Kidney (tissue), 14 donors: ENCODE measurements around the gene CIB2. TPM values are rescaled to one million over a fixed set of nuclear protein-coding genes. Genes with fewer than 3 reads are reported as not detected.
A peak's percentile ranks its signal among the peaks of the same experiment; 100 is the strongest.

Source experiments
- DNase-seq, 5 donors: peaks; one replicate each; pipeline ENCODE4 v3.0.0-alpha.2; 2013 to 2020
- FAIRE-seq: peaks from 2 replicates; lab custom pipeline; 2012; peaks lifted over from hg19 to GRCh38; lab: Jason Lieb, UNC
- H3K27ac ChIP-seq, 2 donors: one replicate each; pipeline ENCODE4 v1.7.0; 2013; ENCODE audit warnings: low read depth in 2 of 2, low read length in 2 of 2, inconsistent platforms in 1 of 2
- H3K27me3 ChIP-seq: one replicate; pipeline ENCODE4 v1.7.1; 2013; ENCODE audit warnings: low read length, inconsistent platforms; ENCODE audit not compliant: control insufficient read depth, insufficient read depth
- H3K36me3 ChIP-seq, 3 donors: one replicate each; pipeline versions ENCODE4 v1.7.0 to v1.7.1; 2013; ENCODE audit warnings: low read length in 3 of 3, control low read depth in 1 of 3, inconsistent platforms in 1 of 3; ENCODE audit not compliant: insufficient read depth in 3 of 3, control insufficient read depth in 2 of 3
- H3K4me1 ChIP-seq, 3 donors: one replicate each; pipeline versions ENCODE4 v1.7.0 to v1.7.1; 2013; ENCODE audit warnings: low read length in 3 of 3, inconsistent platforms in 1 of 3, low read depth in 1 of 3; ENCODE audit not compliant: control insufficient read depth in 2 of 3, insufficient read depth in 2 of 3
- H3K4me3 ChIP-seq, 3 donors: one replicate each; pipeline versions ENCODE4 v1.7.0 to v1.8.1; 2013; ENCODE audit warnings: low read length in 3 of 3, control low read depth in 1 of 3, inconsistent platforms in 1 of 3
- H3K9ac ChIP-seq, 3 donors: one replicate each; pipeline versions ENCODE4 v1.7.0 to v1.7.1; 2013; ENCODE audit warnings: low read length in 3 of 3, control low read depth in 1 of 3, inconsistent platforms in 1 of 3
- H3K9me3 ChIP-seq, 3 donors: one replicate each; pipeline versions ENCODE4 v1.7.0 to v1.7.1; 2013; ENCODE audit warnings: low read length in 3 of 3, control low read depth in 1 of 3, inconsistent platforms in 1 of 3; ENCODE audit not compliant: control insufficient read depth in 2 of 3, insufficient read depth in 1 of 3
- intact Hi-C: fragments of 100-400 bp; cut with DNase I; formaldehyde crosslinking; loops from one replicate; pipeline ENCODE4 v1.11.1; 2022
- polyA plus RNA-seq: library from polyadenylated mRNA; stranded (reverse); fragments of 350-450 nt; fragmentation: Illumina TruSeq; extraction: RNeasy Lipid Tissue Mini Kit (QIAGEN cat#74804); gene quantifications from one replicate; pipeline ENCODE4 v1.2.3, GENCODE V29; 2014; ENCODE audit warnings: low read depth, low replicate concordance; ENCODE audit not compliant: insufficient read depth
- total RNA-seq: library from RNA; stranded (reverse); fragmentation: NEBNext Ultra II Directional; extraction: Animal tissue kit (Norgen Biotek cat#: 25700); gene quantifications from one replicate; pipeline ENCODE4 v1.2.1, GENCODE V29; 2021
- TF ChIP-seq, protein P1 (sequence below): IDR thresholded peaks from 3 replicates; pipeline ENCODE4 v1.5.1; 2012; ENCODE audit warnings: mild to moderate bottlenecking, moderate library complexity, borderline replicate concordance; ENCODE audit not compliant: insufficient read depth; ENCODE audit errors: extremely low read depth
- donor health status: control.
- donor health status: control.
- donor health status: control.
- donor health status: control.
- donor health status: control.
- donor health status: DM: yes; HTN: yes; CAD: no.
- donor health status: Normal renal cell carcinoma (clear cell type).

Gene CIB2
- total and polyA plus RNA-seq, 2 donors from 2014 or later: 13.7 to 29.9 TPM

DNA sequence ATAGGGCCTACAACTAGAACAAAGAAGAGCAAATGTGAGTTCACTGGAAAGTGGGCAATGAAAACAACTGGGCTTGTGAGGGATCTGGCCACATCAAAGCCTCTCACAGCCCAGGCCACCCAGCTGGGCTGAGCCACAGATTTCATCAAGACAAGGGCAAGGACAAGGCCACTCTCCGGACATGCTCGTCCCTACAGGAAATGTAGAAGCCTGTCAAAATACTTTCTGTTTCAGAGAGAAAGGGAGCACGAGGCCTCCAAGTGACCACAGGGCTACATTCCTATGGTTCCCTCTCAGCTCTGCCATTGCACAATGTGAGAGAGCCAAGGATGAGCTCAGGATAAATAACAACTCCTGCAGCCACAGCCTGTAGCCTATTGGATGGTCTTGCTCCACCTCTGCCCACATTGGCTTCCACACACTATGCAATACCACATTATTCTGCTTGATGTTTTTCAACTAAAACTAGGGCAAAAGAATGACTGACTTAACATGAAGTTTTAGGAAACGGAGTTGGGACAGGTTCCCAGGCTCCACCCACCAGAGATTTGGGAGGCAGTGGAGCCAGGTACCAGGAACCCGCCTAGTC lies 65.9 kb downstream of the CIB2 start:
- Histone ChIP-seq H3K4me1 (peaks cover 20 to 47% (median 46%) of the 10 kb centered on the region in 3 donors), H3K9me3 (no peaks in the 10 kb centered on the region), H3K9ac (no peak overlapping the region), H3K27ac (peak overlapping the region in 1 of 2 donors; percentile 83), H3K36me3 (no peaks in the 10 kb centered on the region), H3K27me3 (no peaks in the 10 kb centered on the region), H3K4me3 (no peak overlapping the region)
- intact Hi-C loops: no loop called here
- FAIRE-seq: no peak
- TF ChIP-seq, protein P1, sequence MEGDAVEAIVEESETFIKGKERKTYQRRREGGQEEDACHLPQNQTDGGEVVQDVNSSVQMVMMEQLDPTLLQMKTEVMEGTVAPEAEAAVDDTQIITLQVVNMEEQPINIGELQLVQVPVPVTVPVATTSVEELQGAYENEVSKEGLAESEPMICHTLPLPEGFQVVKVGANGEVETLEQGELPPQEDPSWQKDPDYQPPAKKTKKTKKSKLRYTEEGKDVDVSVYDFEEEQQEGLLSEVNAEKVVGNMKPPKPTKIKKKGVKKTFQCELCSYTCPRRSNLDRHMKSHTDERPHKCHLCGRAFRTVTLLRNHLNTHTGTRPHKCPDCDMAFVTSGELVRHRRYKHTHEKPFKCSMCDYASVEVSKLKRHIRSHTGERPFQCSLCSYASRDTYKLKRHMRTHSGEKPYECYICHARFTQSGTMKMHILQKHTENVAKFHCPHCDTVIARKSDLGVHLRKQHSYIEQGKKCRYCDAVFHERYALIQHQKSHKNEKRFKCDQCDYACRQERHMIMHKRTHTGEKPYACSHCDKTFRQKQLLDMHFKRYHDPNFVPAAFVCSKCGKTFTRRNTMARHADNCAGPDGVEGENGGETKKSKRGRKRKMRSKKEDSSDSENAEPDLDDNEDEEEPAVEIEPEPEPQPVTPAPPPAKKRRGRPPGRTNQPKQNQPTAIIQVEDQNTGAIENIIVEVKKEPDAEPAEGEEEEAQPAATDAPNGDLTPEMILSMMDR: no peak
- DNase-seq: peak in 1 of 5 donors; percentile 91

DNA sequence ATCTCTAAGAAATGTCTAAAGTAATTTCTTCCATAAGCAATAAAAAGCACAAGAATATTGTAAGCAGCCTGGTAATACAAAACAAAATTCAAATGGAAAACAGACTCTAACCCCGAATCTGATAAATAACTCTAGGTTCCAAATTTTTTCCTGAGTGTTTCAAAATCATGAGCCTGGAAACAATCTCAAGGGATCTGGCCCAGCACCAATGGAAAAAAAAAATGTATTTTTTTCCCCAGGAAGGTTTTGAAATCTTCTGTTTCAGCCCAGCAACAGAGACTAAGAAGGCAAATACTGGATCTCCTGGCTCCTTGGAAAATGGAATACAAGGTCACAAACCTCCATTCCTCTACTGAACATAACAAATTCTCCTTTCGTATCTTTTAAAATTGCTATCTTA lies 66.7 kb downstream of the CIB2 start:
- Histone ChIP-seq H3K27ac (peak overlapping the region; percentile 22 to 83), H3K4me1 (peaks cover 20 to 46% (median 40%) of the 10 kb centered on the region in 3 donors), H3K27me3 (no peaks in the 10 kb centered on the region), H3K9me3 (no peaks in the 10 kb centered on the region), H3K4me3 (no peak overlapping the region), H3K9ac (no peak overlapping the region), H3K36me3 (no peaks in the 10 kb centered on the region)
- DNase-seq (no peak), FAIRE-seq (no peak)
- intact Hi-C loops: no loop called here
- TF ChIP-seq, protein P1: no peak

DNA sequence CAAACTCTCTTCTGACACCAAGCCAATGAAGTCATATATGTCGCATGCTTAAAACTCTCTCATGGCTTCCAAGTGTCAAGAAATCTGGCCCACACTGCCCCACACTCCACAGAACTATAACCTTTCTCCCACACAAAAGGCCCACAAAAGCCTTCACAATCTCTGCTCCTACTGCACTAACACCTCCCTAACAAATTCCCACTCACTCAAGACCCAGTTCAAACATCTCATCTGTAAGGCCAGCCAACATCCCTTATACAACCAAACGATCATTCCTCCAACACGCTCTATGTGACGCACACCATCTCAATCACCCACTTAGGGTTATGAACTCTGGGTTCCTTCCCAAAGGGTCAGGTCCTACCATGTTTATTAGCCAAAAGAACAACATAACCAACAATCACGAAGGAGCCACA lies 67.3 kb downstream of the CIB2 start:
- Histone ChIP-seq H3K4me3 (no peak overlapping the region), H3K36me3 (no peaks in the 10 kb centered on the region), H3K4me1 (peaks cover 20 to 41% (median 38%) of the 10 kb centered on the region in 3 donors), H3K27me3 (no peaks in the 10 kb centered on the region), H3K9me3 (no peaks in the 10 kb centered on the region), H3K9ac (no peak overlapping the region), H3K27ac (peak overlapping the region; percentile 38 to 60)
- intact Hi-C loops: no loop called here
- TF ChIP-seq, protein P1: no peak
- no peak for DNase-seq
- FAIRE-seq: no peak
